DOHH2 (cell line): ENCODE measurements around the gene ZNF280B.

Source experiments
- H3F3A ChIP-seq: fragments of 200-600 bp; sonication (generic), shearing (Covaris generic); 2 replicates; pipeline ENCODE4 v1.6.0; 2016; ENCODE audit warnings: antibody characterized with exemption, mild to moderate bottlenecking; ENCODE audit not compliant: control insufficient read depth, insufficient read depth
- H3K27ac ChIP-seq: fragments of 200-600 bp; sonication (generic); 2 replicates; pipeline ENCODE4 v1.5.1; 2014; ENCODE audit warnings: low read depth, mild to moderate bottlenecking, low read length, moderate library complexity
- H3K27me3 ChIP-seq: fragments of 200-600 bp; sonication (generic); 2 replicates; pipeline ENCODE4 v1.6.1; 2014; ENCODE audit warnings: mild to moderate bottlenecking, low read length, mixed read lengths; ENCODE audit not compliant: control insufficient read depth
- H3K36me3 ChIP-seq: fragments of 200-600 bp; sonication (generic); 2 replicates; pipeline ENCODE4 v1.6.1; 2014; ENCODE audit warnings: mild to moderate bottlenecking, low read length, moderate library complexity, mixed read lengths; ENCODE audit not compliant: control insufficient read depth
- H3K4me1 ChIP-seq: fragments of 200-600 bp; sonication (generic); 2 replicates; pipeline ENCODE4 v1.6.1; 2014; ENCODE audit warnings: mild to moderate bottlenecking, low read length, mixed read lengths; ENCODE audit not compliant: control insufficient read depth
- H3K4me2 ChIP-seq: fragments of 200-600 bp; sonication (generic); 2 replicates; pipeline ENCODE4 v1.6.0; 2014; ENCODE audit warnings: mild to moderate bottlenecking, low read length, moderate library complexity
- H3K4me3 ChIP-seq: fragments of 200-600 bp; sonication (generic); 2 replicates; pipeline ENCODE4 v1.5.1; 2014; ENCODE audit warnings: mild to moderate bottlenecking, low read length, mixed read lengths
- H3K79me2 ChIP-seq: fragments of 200-600 bp; sonication (generic); 2 replicates; pipeline ENCODE4 v1.6.1; 2014; ENCODE audit warnings: mild to moderate bottlenecking, low read length, mixed read lengths; ENCODE audit not compliant: control insufficient read depth
- H3K9me2 ChIP-seq: fragments of 200-600 bp; sonication (generic); replicated peaks from 2 replicates; pipeline ENCODE4 v1.6.1; 2014; ENCODE audit warnings: mild to moderate bottlenecking, low read length, mixed read lengths; ENCODE audit not compliant: control insufficient read depth
- H3K9me3 ChIP-seq: fragments of 200-600 bp; sonication (generic); 2 replicates; pipeline ENCODE4 v1.6.1; 2014; ENCODE audit warnings: antibody characterized with exemption, low read length, mixed read lengths; ENCODE audit not compliant: control insufficient read depth, insufficient read depth
- H4K20me1 ChIP-seq: fragments of 200-600 bp; sonication (generic); 2 replicates; pipeline ENCODE4 v1.6.0; 2014; ENCODE audit warnings: low read depth, mild to moderate bottlenecking, antibody characterized with exemption, low read length, moderate library complexity; ENCODE audit not compliant: control insufficient read depth, insufficient read depth
- EZH2phosphoT487 ChIP-seq: fragments of 200-600 bp; sonication (generic); IDR thresholded peaks from 2 replicates; pipeline ENCODE4 v1.6.1; 2017; ENCODE audit warnings: borderline replicate concordance, mild to moderate bottlenecking, antibody characterized with exemption, low read length, moderate library complexity, mixed read lengths
- TF ChIP-seq, protein P1 (sequence below): fragments of 200-600 bp; sonication (generic); IDR thresholded peaks from one replicate; pipeline ENCODE4 v1.5.1; 2014; ENCODE audit warnings: antibody characterized with exemption, mild to moderate bottlenecking, low read depth, low read length; ENCODE audit not compliant: poor library complexity, severe bottlenecking

ZNF280B gene

DNA sequence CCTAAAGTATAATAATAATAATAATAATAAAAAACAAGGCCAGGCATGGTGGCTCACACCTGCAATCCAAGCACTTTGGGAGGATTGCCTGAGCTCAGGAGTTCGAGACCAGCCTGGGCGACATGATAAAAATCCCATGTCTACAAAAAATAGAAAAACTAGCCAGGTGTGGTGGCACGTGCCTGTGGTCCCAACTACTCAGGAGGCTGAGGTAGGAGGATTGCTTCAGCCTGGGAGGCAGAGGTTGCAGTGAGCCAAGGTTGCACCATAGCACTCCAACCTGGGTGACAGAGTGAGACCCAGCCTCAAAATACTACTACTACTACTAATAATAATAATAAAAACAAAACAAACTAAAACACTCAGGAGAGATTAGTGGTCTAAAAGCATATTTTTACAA lies 27.1 kb upstream of the ZNF280B start:
- no peaks in the 10 kb centered on the region for H3K4me1 ChIP-seq
- no peaks in the 10 kb centered on the region for H3K9me3 ChIP-seq
- H3K79me2 ChIP-seq = no peaks in the 10 kb centered on the region
- no peak overlapping the region for H3K27ac ChIP-seq
- H3K9me2 ChIP-seq = no peaks in the 10 kb centered on the region
- H3K4me3 ChIP-seq = no peak overlapping the region
- no peaks in the 10 kb centered on the region for H3K36me3 ChIP-seq
- H3F3A ChIP-seq = no peaks in the 10 kb centered on the region
- no peaks in the 10 kb centered on the region for H4K20me1 ChIP-seq
- H3K27me3 ChIP-seq = no peaks in the 10 kb centered on the region
- H3K4me2 ChIP-seq = no peak overlapping the region
- TF ChIP-seq, protein P1, sequence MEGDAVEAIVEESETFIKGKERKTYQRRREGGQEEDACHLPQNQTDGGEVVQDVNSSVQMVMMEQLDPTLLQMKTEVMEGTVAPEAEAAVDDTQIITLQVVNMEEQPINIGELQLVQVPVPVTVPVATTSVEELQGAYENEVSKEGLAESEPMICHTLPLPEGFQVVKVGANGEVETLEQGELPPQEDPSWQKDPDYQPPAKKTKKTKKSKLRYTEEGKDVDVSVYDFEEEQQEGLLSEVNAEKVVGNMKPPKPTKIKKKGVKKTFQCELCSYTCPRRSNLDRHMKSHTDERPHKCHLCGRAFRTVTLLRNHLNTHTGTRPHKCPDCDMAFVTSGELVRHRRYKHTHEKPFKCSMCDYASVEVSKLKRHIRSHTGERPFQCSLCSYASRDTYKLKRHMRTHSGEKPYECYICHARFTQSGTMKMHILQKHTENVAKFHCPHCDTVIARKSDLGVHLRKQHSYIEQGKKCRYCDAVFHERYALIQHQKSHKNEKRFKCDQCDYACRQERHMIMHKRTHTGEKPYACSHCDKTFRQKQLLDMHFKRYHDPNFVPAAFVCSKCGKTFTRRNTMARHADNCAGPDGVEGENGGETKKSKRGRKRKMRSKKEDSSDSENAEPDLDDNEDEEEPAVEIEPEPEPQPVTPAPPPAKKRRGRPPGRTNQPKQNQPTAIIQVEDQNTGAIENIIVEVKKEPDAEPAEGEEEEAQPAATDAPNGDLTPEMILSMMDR = no peak
- TF ChIP-seq EZH2phosphoT487 = no peak

DNA sequence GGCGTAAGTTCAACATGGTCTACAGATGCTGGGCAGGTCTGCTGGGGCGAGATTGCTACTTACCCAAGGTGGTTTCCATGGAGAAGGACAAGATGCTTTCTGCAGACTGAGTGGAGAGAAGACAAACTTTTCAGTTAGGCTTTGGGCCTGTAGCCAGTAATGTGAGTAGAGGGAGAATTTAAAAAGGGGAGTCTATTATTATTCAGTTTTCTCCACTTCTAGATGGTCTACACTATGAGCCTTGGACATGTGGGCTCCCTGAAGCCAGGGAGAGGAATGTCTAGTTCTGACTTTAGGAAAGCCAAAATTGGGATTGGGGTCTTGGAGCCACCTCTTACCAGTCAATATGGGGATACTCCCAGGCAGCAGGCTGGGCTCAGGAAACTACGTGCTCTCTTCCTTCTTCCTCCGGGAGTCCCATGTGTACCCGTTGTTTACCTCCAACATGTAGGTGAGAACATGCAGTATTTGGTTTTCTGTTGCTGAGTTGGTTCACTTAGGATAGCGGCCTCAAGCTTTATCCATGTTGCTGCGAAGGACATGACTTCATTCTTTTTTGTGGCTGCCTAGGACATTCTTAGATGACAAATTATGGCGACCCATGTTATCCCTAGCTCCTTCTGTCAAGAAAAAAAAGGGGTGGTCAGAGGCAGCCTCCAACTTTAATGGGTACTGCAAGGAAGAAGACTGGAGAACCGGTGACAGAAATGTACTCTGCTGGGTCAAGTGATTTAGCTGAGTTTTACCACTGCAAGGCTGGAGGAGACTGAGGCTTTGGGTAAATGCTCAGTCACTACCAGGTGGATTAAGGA lies 26.3 kb upstream of the ZNF280B start:
- Histone ChIP-seq H3K4me3 (no peak overlapping the region), H4K20me1 (no peaks in the 10 kb centered on the region), H3K79me2 (no peaks in the 10 kb centered on the region), H3K27me3 (no peaks in the 10 kb centered on the region), H3K4me1 (no peaks in the 10 kb centered on the region), H3K36me3 (no peaks in the 10 kb centered on the region), H3K9me2 (no peaks in the 10 kb centered on the region), H3K4me2 (no peak overlapping the region), H3K9me3 (no peaks in the 10 kb centered on the region), H3F3A (no peaks in the 10 kb centered on the region), H3K27ac (no peak overlapping the region)
- no peak for TF ChIP-seq EZH2phosphoT487
- TF ChIP-seq, protein P1 = no peak

DNA sequence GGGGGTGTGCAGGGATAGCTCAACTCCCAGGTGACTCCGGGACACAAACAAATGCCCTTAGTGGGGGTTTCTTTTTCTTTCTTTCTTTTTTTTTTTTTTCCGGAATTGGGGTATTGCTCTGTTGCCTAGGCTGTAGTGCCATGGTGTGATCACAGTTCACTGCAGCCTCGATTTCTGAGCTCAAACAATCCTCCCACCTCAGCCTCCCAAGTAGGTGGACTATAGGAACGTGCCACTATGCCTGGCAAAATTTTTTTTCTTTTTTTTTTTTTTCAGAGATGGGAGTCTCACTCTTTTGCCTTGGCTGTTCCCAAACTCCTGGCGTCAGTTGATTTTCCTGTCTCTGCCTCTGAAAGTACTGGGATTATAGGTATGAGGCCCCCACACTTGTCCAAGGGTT lies 25.3 kb upstream of the ZNF280B start:
- H3K4me1 ChIP-seq = no peaks in the 10 kb centered on the region
- TF ChIP-seq, protein P1 = no peak
- TF ChIP-seq EZH2phosphoT487 = no peak
- H3K27ac ChIP-seq = no peak overlapping the region
- no peaks in the 10 kb centered on the region for H3K36me3 ChIP-seq
- no peaks in the 10 kb centered on the region for H3K27me3 ChIP-seq
- H3K4me2 ChIP-seq = no peak overlapping the region
- no peaks in the 10 kb centered on the region for H3K79me2 ChIP-seq
- H3K9me3 ChIP-seq = no peaks in the 10 kb centered on the region
- H3K9me2 ChIP-seq = no peaks in the 10 kb centered on the region
- no peak overlapping the region for H3K4me3 ChIP-seq
- H3F3A ChIP-seq = no peaks in the 10 kb centered on the region
- H4K20me1 ChIP-seq = no peaks in the 10 kb centered on the region
